GM12878 (cell line): ENCODE results near the gene SH3BGRL3. TPM values are rescaled to one million over a fixed set of nuclear protein-coding genes. Genes with fewer than 3 reads are reported as not detected.
A peak's percentile ranks its signal among the peaks of the same experiment; 100 is the strongest.

ENCODE experiments used
- ATAC-seq: fragments of 200-7000 bp; cut with Tn5 transposase; 3 replicates; pipeline ENCODE4 v1.9.1; 2020; ENCODE audit warnings: mild to moderate bottlenecking, moderate library complexity
- BruUV-seq: library from RNA; stranded (reverse); fragments of 400-500 nt; replicated peaks from 2 replicates; lab custom pipeline; 2021; lab: Mats Ljungman, UMichigan
- CTCF ChIA-PET: fragments of 300-600 bp; sonication (Branson Sonifier 250); formaldehyde crosslinking; extraction: SDS; loops from one replicate; lab custom pipeline; 2021; ENCODE audit warnings: inconsistent platforms; lab: Yijun Ruan, JAX
- POLR2A ChIA-PET: fragments of 350-600 bp; formaldehyde crosslinking; extraction: SDS; loops from one replicate; lab custom pipeline; 2021; ENCODE audit warnings: inconsistent platforms; lab: Charles Lee
- RAD21 ChIA-PET: fragments of 300-600 bp; sonication (Branson Sonifier 250); formaldehyde crosslinking; loops from one replicate; lab custom pipeline; 2023; ENCODE audit warnings: antibody characterized with exemption; ENCODE audit not compliant: unreplicated experiment; lab: Charles Lee
- SMC1A ChIA-PET: fragments of 300-600 bp; sonication (Branson Sonifier 250); formaldehyde crosslinking; loops from one replicate; lab custom pipeline; 2023; ENCODE audit not compliant: unreplicated experiment, uncharacterized antibody; lab: Charles Lee
- DNase-seq: peaks from one replicate; pipeline ENCODE4 v3.0.0-alpha.2; 2011; ENCODE audit warnings: low read depth, low spot score
- FAIRE-seq: peaks from 3 replicates; lab custom pipeline; 2011; peaks lifted over from hg19 to GRCh38; lab: Jason Lieb, UNC
- H2AFZ ChIP-seq: 2 replicates; pipeline ENCODE4 v1.6.0; 2011; ENCODE audit warnings: low read depth, low read length, control low read depth; ENCODE audit not compliant: control insufficient read depth
- H3K27ac ChIP-seq: 2 replicates; pipeline ENCODE4 v1.5.1; 2011; ENCODE audit warnings: control low read depth; ENCODE audit not compliant: control insufficient read depth, insufficient read depth
- H3K27me3 ChIP-seq, 2 experiments: replicated peaks in 1 of 2; 2 replicates each; pipeline versions ENCODE4 v1.6.0 to v1.6.1; 2011; ENCODE audit warnings: low read length in 1 of 2; ENCODE audit not compliant: control insufficient read depth in 2 of 2, insufficient read depth in 2 of 2
- H3K36me3 ChIP-seq, 2 experiments: 2 replicates each; pipeline ENCODE4 v1.5.1; 2011; ENCODE audit warnings: low read length in 1 of 2; ENCODE audit not compliant: control insufficient read depth in 2 of 2, insufficient read depth in 2 of 2
- H3K4me1 ChIP-seq: 2 replicates; pipeline ENCODE4 v1.6.1; 2011; ENCODE audit warnings: mild to moderate bottlenecking, low read length, moderate library complexity, mixed read lengths; ENCODE audit not compliant: control insufficient read depth, insufficient read depth
- H3K4me2 ChIP-seq: 2 replicates; pipeline ENCODE4 v1.6.0; 2011; ENCODE audit warnings: control low read depth; ENCODE audit not compliant: control insufficient read depth, insufficient read depth
- H3K4me3 ChIP-seq: fragments of 200-600 bp; sonication (generic); 2 replicates; pipeline ENCODE4 v1.5.1; 2016
- H3K79me2 ChIP-seq: 2 replicates; pipeline ENCODE4 v1.6.0; 2011; ENCODE audit warnings: low read length; ENCODE audit not compliant: control insufficient read depth, insufficient read depth
- H3K9ac ChIP-seq: 2 replicates; pipeline ENCODE4 v1.8.0; 2011; ENCODE audit warnings: low read length, control low read depth, mixed read lengths; ENCODE audit not compliant: control insufficient read depth, insufficient read depth
- H3K9me3 ChIP-seq: replicated peaks from 3 replicates; pipeline ENCODE4 v1.5.1; 2011; ENCODE audit warnings: mild to moderate bottlenecking, low read length; ENCODE audit not compliant: control insufficient read depth, insufficient read depth
- H4K20me1 ChIP-seq: 2 replicates; pipeline ENCODE4 v1.6.0; 2011; ENCODE audit not compliant: control insufficient read depth, insufficient read depth
- CEBPB ChIP-seq, 2 experiments: fragments of 150-350 bp in 1 of 2; IDR thresholded peaks; 2 replicates each; pipeline ENCODE4 v1.6.1; 2012 to 2014; ENCODE audit warnings: low read depth in 2 of 2, low read length in 2 of 2, borderline replicate concordance in 1 of 2, inconsistent platforms in 1 of 2
- CEBPZ ChIP-seq: fragments of 150-350 bp; IDR thresholded peaks from 2 replicates; pipeline ENCODE4 v1.6.1; 2016; ENCODE audit warnings: low read depth, low read length
- FOXK2 ChIP-seq: fragments of 450-650 bp; IDR thresholded peaks from 2 replicates; pipeline ENCODE4 v1.6.1; 2017; ENCODE audit warnings: mild to moderate bottlenecking, moderate library complexity
- IRF5 ChIP-seq: fragments of 450-650 bp; IDR thresholded peaks from 2 replicates; pipeline ENCODE4 v1.6.1; 2017; ENCODE audit warnings: borderline replicate concordance
- KDM1A ChIP-seq: fragments of 200-600 bp; sonication (generic); IDR thresholded peaks from 2 replicates; pipeline ENCODE4 v1.6.1; 2016; ENCODE audit warnings: borderline replicate concordance
- POLR2A ChIP-seq: IDR thresholded peaks from 2 replicates; pipeline ENCODE4 v1.6.1; 2011; ENCODE audit warnings: low read depth, mild to moderate bottlenecking, low read length
- RB1 ChIP-seq: fragments of 450-650 bp; formaldehyde crosslinking; IDR thresholded peaks from 2 replicates; pipeline ENCODE4 v1.6.1; 2017; ENCODE audit warnings: mild to moderate bottlenecking, borderline replicate concordance
- TAF1 ChIP-seq: IDR thresholded peaks from 2 replicates; pipeline ENCODE4 v1.6.1; 2011; ENCODE audit warnings: mild to moderate bottlenecking, low read depth, low read length, borderline replicate concordance
- TCF12 ChIP-seq: IDR thresholded peaks from 2 replicates; pipeline ENCODE4 v1.6.1; 2011; ENCODE audit warnings: low read depth, mild to moderate bottlenecking, low read length
- ZNF24 ChIP-seq: fragments of 450-650 bp; IDR thresholded peaks from 2 replicates; pipeline ENCODE4 v1.6.1; 2017; ENCODE audit warnings: antibody characterized with exemption, mild to moderate bottlenecking
- WGBS: methylation state at CpG from one replicate; pipeline ENCODE4 v1.1.6; 2016; ENCODE audit warnings: low lambda C conversion rate; ENCODE audit not compliant: insufficient replicate concordance, insufficient coverage; ENCODE audit errors: missing lambda C conversion rate; 5-methylcytosine and 5-hydroxymethylcytosine counted together
- in situ Hi-C: fragments of 300-500 bp; cut with MboI; formaldehyde crosslinking; loops from 9 replicates; pipeline ENCODE4 v1.14.3; 2018; ENCODE audit warnings: mixed read lengths
- intact Hi-C: fragments of 100-400 bp; cut with micrococcal nuclease; formaldehyde crosslinking; loops from one replicate; pipeline ENCODE4 v1.14.2; 2022; ENCODE audit not compliant: unreplicated experiment
- polyA plus RNA-seq, 11 experiments: library from polyadenylated mRNA; depleted of rRNA in 4 of 11; unstranded in 6 of 11; stranded (reverse) in 5 of 11; fragments of >200 nt; fragmentation: Nextera tagmentation in 4 of 11; fragmentation: Illumina TruSeq in 1 of 11; extraction: Ambion mirVana in 4 of 11; extraction: Trizol in 1 of 11; gene quantifications; 1 replicate in 1 of 11; 2 replicates in 10 of 11; pipeline versions ENCODE4 v1.2.1 to v1.2.3, GENCODE V29; 2011 to 2016; ENCODE audit warnings: inconsistent platforms in 2 of 11, missing spikeins in 2 of 11, low read depth in 1 of 11
- total RNA-seq, 4 experiments: library from RNA; depleted of rRNA in 3 of 4; stranded (reverse); fragments of >200 nt in 3 of 4; fragmentation: Illumina TruSeq in 1 of 4; extraction: Trizol in 1 of 4; gene quantifications; 2 replicates each; pipeline versions ENCODE4 v1.2.1 to v1.2.3, GENCODE V29; 2013 to 2021

The SH3BGRL3 gene
- total and polyA plus RNA-seq, 10 of the 15 experiments (the other 5 are each of a cell fraction or from before 2014, with no cell fraction given): 39.7 to 390 (median 118) TPM

GRCh38 chr1:26281091-26281958 lies 1.4 kb downstream of the SH3BGRL3 start:
- POLR2A ChIA-PET: interaction anchor here (0.6 to 2.0 kb wide), 4 partner anchors 34 to 46 kb away, joined by 3 to 11 read pairs (median 4); partner anchors contain the start of gene CD52
- H3K27me3 ChIP-seq: no peaks in the 10 kb centered on the region
- RAD21 ChIA-PET: interaction anchor here (1.0 to 8.9 kb wide), 5 partner anchors 26 to 135 kb away, joined by 3 to 113 read pairs (median 3); partner anchors contain the start of gene CD52
- TF ChIP-seq POLR2A: 0 out of 2 replicates have a peak, but pooled peaks have one; percentile 47
- no peak for TF ChIP-seq ZNF24
- TF ChIP-seq, all 136 proteins: peak for 1
- Histone ChIP-seq H3K4me2 (peak overlapping the region; percentile 98), H2AFZ (no peak overlapping the region), H4K20me1 (no peaks in the 10 kb centered on the region), H3K27ac (no peak overlapping the region), H3K9ac (peak overlapping the region; percentile 91), H3K79me2 (peaks cover 26% of the 10 kb centered on the region), H3K4me1 (peaks cover 52% of the 10 kb centered on the region), H3K9me3 (no peaks in the 10 kb centered on the region), H3K4me3 (peak overlapping the region; percentile 88; the same call in 1 of the 2 replicates), H3K36me3 (peaks cover 14 to 15% of the 10 kb centered on the region in 2 experiments)
- intact Hi-C loops (no loop called here), in situ Hi-C loops (no loop called here)
- WGBS: 84% methylated on average over 4 of the region's 5 CpGs
- no peak for DNase-seq
- CTCF ChIA-PET: interaction anchor here (1.6 to 18.0 kb wide), 5 partner anchors 7 to 135 kb away, joined by 8 to 879 read pairs (median 68); partner anchors contain the start of genes CD52 and CEP85
- no peak for ATAC-seq
- FAIRE-seq: no peak
- TSS peak; percentile 88 for BruUV-seq
- SMC1A ChIA-PET: interaction anchor here (2.6 to 9.1 kb wide), 2 partner anchors 7 to 39 kb away, joined by 18 to 119 read pairs; partner anchors contain the start of gene CD52

DNA sequence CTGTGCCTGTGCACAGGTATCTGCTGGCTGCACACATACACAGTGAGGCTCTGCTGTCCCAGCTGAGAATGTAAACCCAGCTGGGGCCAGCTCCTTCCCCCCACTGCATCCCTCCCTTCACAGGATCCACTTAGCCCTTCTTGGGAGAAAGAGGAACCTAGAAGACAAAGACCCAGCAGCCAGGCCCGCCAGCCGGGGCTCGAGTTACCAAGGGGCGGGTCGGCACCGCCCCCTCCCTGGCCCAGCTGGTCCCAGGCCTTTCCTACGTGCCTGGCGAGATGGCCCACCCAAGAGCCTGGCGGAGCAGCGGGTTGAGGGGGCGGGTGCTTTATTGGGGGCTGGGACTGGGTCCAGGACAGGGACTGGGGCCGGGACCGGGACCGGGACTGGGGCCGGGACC lies 2.1 kb downstream of the SH3BGRL3 start:
- no TSS peak for BruUV-seq
- 64% methylated on average over 15 of the region's 15 CpGs for WGBS
- ChIA-PET RAD21 (interaction anchor here (1.0 to 8.9 kb wide), 2 partner anchors 26 to 37 kb away, joined by 3 to 113 read pairs; partner anchors contain the start of gene CD52), SMC1A (interaction anchor here (9.1 kb wide), 1 partner anchor 38 kb away, joined by 119 read pairs; the partner anchor contains the start of gene CD52), CTCF (interaction anchor here (1.6 to 18.0 kb wide), 3 partner anchors 37 to 135 kb away, joined by 8 to 879 read pairs (median 80); partner anchors contain the start of gene CD52), POLR2A (interaction anchor here (2.0 kb wide), 1 partner anchor 36 kb away, joined by 11 read pairs; the partner anchor contains the start of gene CD52)
- FAIRE-seq (no peak), ATAC-seq (no peak), DNase-seq (no peak)
- Histone ChIP-seq H3K36me3 (peaks cover 7 to 11% of the 10 kb centered on the region in 2 experiments), H3K27ac (no peak overlapping the region), H3K9ac (no peak overlapping the region), H3K4me2 (no peak overlapping the region), H3K9me3 (no peaks in the 10 kb centered on the region), H3K4me3 (no peak overlapping the region), H2AFZ (no peak overlapping the region), H3K27me3 (no peaks in the 10 kb centered on the region), H3K4me1 (peaks cover 54% of the 10 kb centered on the region), H4K20me1 (no peaks in the 10 kb centered on the region), H3K79me2 (peaks cover 26% of the 10 kb centered on the region)
- intact Hi-C loops (no loop called here), in situ Hi-C loops (no loop called here)
- no peak for TF ChIP-seq CEBPZ
- TF ChIP-seq TAF1: no peak
- no peak for TF ChIP-seq IRF5
- no peak for TF ChIP-seq KDM1A
- TF ChIP-seq FOXK2: no peak
- TF ChIP-seq TCF12: no peak
- no peak for TF ChIP-seq RB1
- TF ChIP-seq CEBPB (IDR thresholded peaks at IDR 0.05; ENCODE audit: borderline replicate concordance in 1 of 2, low read depth in 2 of 2, low read length in 2 of 2): no peak
